ENCODE data around the gene ST6GALNAC1. TPM values are rescaled to one million over a fixed set of nuclear protein-coding genes. Genes with fewer than 3 reads are reported as not detected.

Gene ST6GALNAC1
- total RNA-seq, 1 donor from 2014 or later, result 1.3 TPM

DNA sequence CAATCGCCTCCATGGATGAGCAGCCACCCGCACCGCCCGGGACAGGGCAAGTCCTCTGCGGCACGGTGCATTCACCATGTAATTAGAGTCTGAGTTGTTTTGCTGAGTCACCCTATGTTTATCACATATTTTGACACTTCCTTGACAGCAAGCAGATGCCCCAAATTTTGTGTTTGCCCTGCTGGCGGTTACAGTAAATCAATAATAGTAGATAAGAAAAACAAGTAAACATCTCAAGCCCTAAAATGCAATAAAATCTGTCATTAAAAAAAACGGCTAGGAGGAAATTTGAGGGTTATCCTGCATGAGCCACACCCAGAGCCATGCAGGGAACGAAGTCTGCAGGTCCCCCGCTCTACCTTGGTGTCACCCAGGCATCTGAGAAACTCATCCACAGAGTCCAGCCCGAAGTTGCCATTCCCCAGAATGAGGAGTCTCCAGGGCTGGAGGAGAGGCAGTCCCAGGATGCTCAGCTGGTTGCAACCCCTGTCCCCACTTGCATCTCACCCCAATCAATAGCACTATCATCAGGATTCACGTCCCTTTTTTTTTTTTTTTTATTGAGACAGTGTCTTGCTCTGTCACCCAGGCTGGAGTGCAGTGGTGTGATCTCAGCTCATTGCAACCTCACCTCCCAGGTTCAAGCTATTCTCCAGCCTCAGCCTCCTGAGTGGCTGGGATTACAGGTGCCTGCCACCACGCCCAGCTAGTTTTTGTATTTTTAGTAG lies 16.5 kb upstream of the ST6GALNAC1 start:
- DNase-seq (ENCODE audit: low spot score in 2 of 2, unreplicated experiment in 2 of 2), result no peak
- H3K4me3 Mint-ChIP-seq, result no peak overlapping the region
- no peaks in the 10 kb centered on the region for H3K9me3 Mint-ChIP-seq
- no peaks in the 10 kb centered on the region for H3K27me3 Mint-ChIP-seq (ENCODE audit: low read depth)
- H3K4me1 Mint-ChIP-seq, result peaks cover 15% of the 10 kb centered on the region
- H3K36me3 Mint-ChIP-seq, result no peaks in the 10 kb centered on the region
- TF ChIP-seq, protein P1, sequence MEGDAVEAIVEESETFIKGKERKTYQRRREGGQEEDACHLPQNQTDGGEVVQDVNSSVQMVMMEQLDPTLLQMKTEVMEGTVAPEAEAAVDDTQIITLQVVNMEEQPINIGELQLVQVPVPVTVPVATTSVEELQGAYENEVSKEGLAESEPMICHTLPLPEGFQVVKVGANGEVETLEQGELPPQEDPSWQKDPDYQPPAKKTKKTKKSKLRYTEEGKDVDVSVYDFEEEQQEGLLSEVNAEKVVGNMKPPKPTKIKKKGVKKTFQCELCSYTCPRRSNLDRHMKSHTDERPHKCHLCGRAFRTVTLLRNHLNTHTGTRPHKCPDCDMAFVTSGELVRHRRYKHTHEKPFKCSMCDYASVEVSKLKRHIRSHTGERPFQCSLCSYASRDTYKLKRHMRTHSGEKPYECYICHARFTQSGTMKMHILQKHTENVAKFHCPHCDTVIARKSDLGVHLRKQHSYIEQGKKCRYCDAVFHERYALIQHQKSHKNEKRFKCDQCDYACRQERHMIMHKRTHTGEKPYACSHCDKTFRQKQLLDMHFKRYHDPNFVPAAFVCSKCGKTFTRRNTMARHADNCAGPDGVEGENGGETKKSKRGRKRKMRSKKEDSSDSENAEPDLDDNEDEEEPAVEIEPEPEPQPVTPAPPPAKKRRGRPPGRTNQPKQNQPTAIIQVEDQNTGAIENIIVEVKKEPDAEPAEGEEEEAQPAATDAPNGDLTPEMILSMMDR (IDR thresholded peaks at IDR 0.05; ENCODE audit: unreplicated experiment), result no peak
- H3K27ac Mint-ChIP-seq, result no peak overlapping the region

DNA sequence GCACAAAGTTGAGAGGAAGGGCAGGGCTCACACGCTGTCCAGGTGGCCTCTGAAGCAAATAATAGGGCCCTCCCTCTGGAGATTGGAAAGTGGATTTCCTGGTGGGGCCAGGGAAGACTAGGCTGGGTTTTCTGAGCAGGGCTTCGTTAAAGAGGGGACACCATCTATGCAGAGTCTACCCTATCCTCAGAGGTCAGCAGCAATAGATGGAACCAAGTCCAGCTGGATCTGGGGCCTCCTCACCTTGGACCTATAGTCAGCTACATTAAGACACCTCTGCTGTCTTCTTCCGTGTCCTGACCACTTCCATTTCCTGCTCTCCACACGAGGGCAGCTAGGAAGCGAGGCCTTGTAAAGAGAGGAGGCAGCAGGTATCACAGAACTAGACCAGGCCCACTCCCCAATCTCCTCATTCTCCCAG lies 14.7 kb upstream of the ST6GALNAC1 start:
- Mint-ChIP-seq H3K4me1 (peaks cover 15% of the 10 kb centered on the region), H3K4me3 (no peak overlapping the region), H3K27ac (no peak overlapping the region), H3K27me3 (ENCODE audit: low read depth) (no peaks in the 10 kb centered on the region), H3K9me3 (no peaks in the 10 kb centered on the region), H3K36me3 (no peaks in the 10 kb centered on the region)
- DNase-seq (ENCODE audit: low spot score in 2 of 2, unreplicated experiment in 2 of 2), result no peak
- TF ChIP-seq, protein P1 (IDR thresholded peaks at IDR 0.05; ENCODE audit: unreplicated experiment), result no peak

DNA sequence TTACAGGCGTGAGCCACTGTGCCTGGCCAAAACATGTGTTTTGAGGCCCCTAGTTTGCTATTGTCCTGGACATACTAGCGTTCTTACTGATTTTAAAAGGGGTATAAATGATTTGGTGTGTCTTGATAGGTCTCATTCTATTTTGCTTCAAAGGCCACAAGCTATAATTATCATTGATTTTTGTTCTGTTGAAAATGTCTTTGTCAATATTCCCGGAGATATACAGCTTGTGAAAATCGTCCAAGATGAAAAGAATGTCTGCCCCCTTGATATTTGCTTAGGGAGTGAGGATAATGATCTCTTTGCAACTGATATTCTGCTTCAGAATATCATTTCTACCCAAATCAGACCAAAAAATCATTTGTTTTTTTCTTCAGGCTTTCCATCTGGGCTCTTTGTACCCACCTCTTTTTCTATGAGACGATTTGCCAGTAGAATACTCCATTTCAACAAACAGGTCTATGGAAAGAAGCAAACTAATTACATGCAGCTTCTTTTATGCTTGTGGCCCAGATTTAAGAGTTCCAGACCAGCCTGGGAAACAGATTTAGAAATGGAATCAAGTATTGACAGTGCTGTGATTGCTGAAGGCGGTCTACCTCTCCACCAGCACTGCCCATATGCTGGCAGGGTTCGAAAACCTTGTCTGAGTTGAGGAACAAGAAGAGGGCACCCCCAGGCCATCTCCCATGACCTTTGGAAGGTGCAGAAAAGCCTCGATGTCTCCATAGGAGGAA lies 14.1 kb upstream of the ST6GALNAC1 start:
- Mint-ChIP-seq H3K4me1 (peaks cover 15% of the 10 kb centered on the region), H3K9me3 (no peaks in the 10 kb centered on the region), H3K4me3 (no peak overlapping the region), H3K27ac (no peak overlapping the region), H3K27me3 (ENCODE audit: low read depth) (no peaks in the 10 kb centered on the region), H3K36me3 (no peaks in the 10 kb centered on the region)
- TF ChIP-seq, protein P1 (IDR thresholded peaks at IDR 0.05; ENCODE audit: unreplicated experiment), result no peak
- no peak for DNase-seq (ENCODE audit: low spot score in 2 of 2, unreplicated experiment in 2 of 2)

DNA sequence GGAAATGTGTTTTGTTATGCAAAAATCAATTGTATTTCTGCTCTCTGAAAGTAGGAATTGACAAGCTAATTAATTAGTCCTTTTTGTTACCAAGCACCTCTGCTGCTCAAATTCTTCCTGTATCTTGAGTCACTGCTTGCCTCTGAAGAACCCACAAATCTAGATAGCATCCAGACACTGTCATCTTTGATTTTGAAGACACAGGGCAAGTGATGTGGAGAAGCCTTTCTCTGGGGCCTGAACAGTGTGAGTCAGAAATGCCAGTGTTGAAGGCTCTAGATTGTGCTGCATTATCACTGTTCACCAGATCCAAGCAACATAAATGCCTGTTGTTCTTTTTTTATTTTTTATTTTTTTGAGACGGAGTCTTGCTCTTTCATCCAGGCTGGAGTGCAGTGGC lies 10.9 kb upstream of the ST6GALNAC1 start:
- TF ChIP-seq, protein P1 (IDR thresholded peaks at IDR 0.05; ENCODE audit: unreplicated experiment), result no peak
- H3K36me3 Mint-ChIP-seq, result no peaks in the 10 kb centered on the region
- H3K27ac Mint-ChIP-seq, result no peak overlapping the region
- H3K27me3 Mint-ChIP-seq (ENCODE audit: low read depth), result no peaks in the 10 kb centered on the region
- H3K4me1 Mint-ChIP-seq, result peaks cover 4% of the 10 kb centered on the region
- peaks cover 6% of the 10 kb centered on the region for H3K9me3 Mint-ChIP-seq
- no peak for DNase-seq (ENCODE audit: low spot score in 2 of 2, unreplicated experiment in 2 of 2)
- H3K4me3 Mint-ChIP-seq, result no peak overlapping the region

DNA sequence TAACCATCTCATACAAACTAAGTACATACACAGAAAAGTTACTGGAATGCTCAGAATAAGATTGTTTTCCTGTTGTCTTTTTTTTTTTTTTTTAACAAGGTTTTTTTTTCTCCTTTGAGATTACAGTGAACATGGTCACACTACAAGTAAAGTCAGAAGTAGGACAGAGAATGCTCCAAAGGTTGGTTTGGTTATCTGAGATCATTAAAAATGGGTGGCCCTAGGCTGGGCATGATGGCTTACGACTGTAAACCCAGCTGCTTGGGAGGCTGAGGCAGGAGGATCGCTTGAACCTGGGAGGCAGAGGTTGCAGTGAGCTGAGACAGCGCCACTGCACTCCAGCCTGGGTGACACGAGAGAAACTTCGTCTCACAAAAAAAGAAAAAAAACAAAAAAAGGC lies 6.9 kb upstream of the ST6GALNAC1 start:
- H3K4me3 Mint-ChIP-seq, result no peak overlapping the region
- TF ChIP-seq, protein P1 (IDR thresholded peaks at IDR 0.05; ENCODE audit: unreplicated experiment), result no peak
- DNase-seq (ENCODE audit: low spot score in 2 of 2, unreplicated experiment in 2 of 2), result no peak
- no peak overlapping the region for H3K27ac Mint-ChIP-seq
- peaks cover 13% of the 10 kb centered on the region for H3K9me3 Mint-ChIP-seq
- H3K36me3 Mint-ChIP-seq, result peaks cover 3% of the 10 kb centered on the region
- H3K27me3 Mint-ChIP-seq (ENCODE audit: low read depth), result no peaks in the 10 kb centered on the region
- H3K4me1 Mint-ChIP-seq, result no peaks in the 10 kb centered on the region

All from mesothelial cell of epicardium (in vitro differentiated cells).